Natural killer cell (primary cell): ENCODE measurements around the gene ACSL5. TPM values are rescaled to one million over a fixed set of nuclear protein-coding genes. Genes with fewer than 3 reads are reported as not detected.
A peak's percentile ranks its signal among the peaks of the same experiment; 100 is the strongest.

Experiments used
- ATAC-seq, 3 donors: fragments of 150-1000 bp in 2 of 3; fragments of 200-7000 bp in 1 of 3; cut with Tn5 transposase; 1 replicate in 1 of 3; 2 replicates in 2 of 3; pipeline ENCODE4 v1.10.0; 2021; ENCODE audit warnings: mild to moderate bottlenecking in 2 of 3, moderate library complexity in 2 of 3
- DNase-seq, 2 donors: peaks; one replicate each; pipeline versions ENCODE4 v3.0.0 to v3.0.0-alpha.2; 2013 to 2021; ENCODE audit warnings: mixed read lengths in 1 of 2
- H3K27ac ChIP-seq: one replicate; pipeline ENCODE4 v1.5.1; 2013; ENCODE audit warnings: mild to moderate bottlenecking, low read length
- H3K27me3 ChIP-seq: one replicate; pipeline ENCODE4 v1.6.1; 2013; ENCODE audit warnings: low read length; ENCODE audit not compliant: control insufficient read depth, insufficient read depth
- H3K36me3 ChIP-seq: one replicate; pipeline ENCODE4 v1.6.1; 2013; ENCODE audit warnings: low read length; ENCODE audit not compliant: control insufficient read depth, insufficient read depth
- H3K4me1 ChIP-seq: one replicate; pipeline ENCODE4 v1.6.1; 2013; ENCODE audit warnings: low read length; ENCODE audit not compliant: control insufficient read depth, insufficient read depth
- H3K4me3 ChIP-seq: one replicate; pipeline ENCODE4 v1.5.1; 2013; ENCODE audit warnings: low read length
- H3K9me3 ChIP-seq: one replicate; pipeline ENCODE4 v1.6.1; 2013; ENCODE audit warnings: low read length; ENCODE audit not compliant: control insufficient read depth, insufficient read depth
- H3K27ac Mint-ChIP-seq, 2 donors: one replicate each; pipeline ENCODE4 v1.8.0; 2022; ENCODE audit warnings: mild to moderate bottlenecking in 2 of 2, mixed read lengths in 2 of 2, moderate library complexity in 1 of 2
- H3K27me3 Mint-ChIP-seq, 2 donors: one replicate each; pipeline ENCODE4 v1.8.0; 2022; ENCODE audit warnings: low read depth in 2 of 2, mixed read lengths in 2 of 2
- H3K36me3 Mint-ChIP-seq: one replicate; pipeline ENCODE4 v1.8.0; 2022; ENCODE audit warnings: mixed read lengths
- H3K4me1 Mint-ChIP-seq, 2 donors: one replicate each; pipeline ENCODE4 v1.8.0; 2022; ENCODE audit warnings: mixed read lengths in 2 of 2
- H3K4me3 Mint-ChIP-seq: one replicate; pipeline ENCODE4 v1.8.0; 2022; ENCODE audit warnings: mild to moderate bottlenecking, moderate library complexity, mixed read lengths
- H3K9me3 Mint-ChIP-seq, 2 donors: one replicate each; pipeline ENCODE4 v1.8.0; 2022; ENCODE audit warnings: mixed read lengths in 2 of 2
- WGBS: methylation state at CpG from one replicate; pipeline ENCODE4 v1.1.7; 2013; ENCODE audit warnings: missing lambda C conversion rate; ENCODE audit not compliant: insufficient coverage; 5-methylcytosine and 5-hydroxymethylcytosine counted together
- intact Hi-C: fragments of 100-400 bp; cut with micrococcal nuclease; formaldehyde crosslinking; loops from one replicate; pipeline ENCODE4 v1.14.2; 2022
- total RNA-seq, 4 donors: library from RNA; stranded (reverse); fragments of 120-200 nt in 1 of 4; gene quantifications; one replicate each; pipeline versions ENCODE4 v1.2.3 to v1.2.4, GENCODE V29; 2013 to 2022
- TF ChIP-seq, protein P1 (sequence below): fragments of 200-600 bp; IDR thresholded peaks from one replicate; pipeline ENCODE4 v1.8.0; 2022; ENCODE audit warnings: antibody characterized with exemption

The ACSL5 gene, protein sequence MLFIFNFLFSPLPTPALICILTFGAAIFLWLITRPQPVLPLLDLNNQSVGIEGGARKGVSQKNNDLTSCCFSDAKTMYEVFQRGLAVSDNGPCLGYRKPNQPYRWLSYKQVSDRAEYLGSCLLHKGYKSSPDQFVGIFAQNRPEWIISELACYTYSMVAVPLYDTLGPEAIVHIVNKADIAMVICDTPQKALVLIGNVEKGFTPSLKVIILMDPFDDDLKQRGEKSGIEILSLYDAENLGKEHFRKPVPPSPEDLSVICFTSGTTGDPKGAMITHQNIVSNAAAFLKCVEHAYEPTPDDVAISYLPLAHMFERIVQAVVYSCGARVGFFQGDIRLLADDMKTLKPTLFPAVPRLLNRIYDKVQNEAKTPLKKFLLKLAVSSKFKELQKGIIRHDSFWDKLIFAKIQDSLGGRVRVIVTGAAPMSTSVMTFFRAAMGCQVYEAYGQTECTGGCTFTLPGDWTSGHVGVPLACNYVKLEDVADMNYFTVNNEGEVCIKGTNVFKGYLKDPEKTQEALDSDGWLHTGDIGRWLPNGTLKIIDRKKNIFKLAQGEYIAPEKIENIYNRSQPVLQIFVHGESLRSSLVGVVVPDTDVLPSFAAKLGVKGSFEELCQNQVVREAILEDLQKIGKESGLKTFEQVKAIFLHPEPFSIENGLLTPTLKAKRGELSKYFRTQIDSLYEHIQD
- 10 to 100 TPM; 41.7 to 71.2 (median 53.7) TPM for total RNA-seq
- total RNA-seq (2013) = 80.7 TPM

GRCh38 chr10:112373912-112374338, at the start of gene ACSL5:
Gene ACSL5, plus strand, starts transcription at chr10:112374116. Its CDS starts 20,831 bp downstream, at chr10:112394947.
- peak within 1 kb of the TSS; percentile 100 for H3K4me3 Mint-ChIP-seq
- Histone ChIP-seq H3K4me3 (no peak within 1 kb of the TSS), H3K27me3 (no peaks in the 10 kb centered on the region), H3K9me3 (no peaks in the 10 kb centered on the region), H3K36me3 (no peaks in the 10 kb centered on the region), H3K4me1 (peaks cover 44% of the 10 kb centered on the region), H3K27ac (peak within 1 kb of the TSS; percentile 90)
- H3K4me1 Mint-ChIP-seq = peaks cover 45 to 56% of the 10 kb centered on the region in 2 donors
- intact Hi-C loops = no loop called here
- no peaks in the 10 kb centered on the region for H3K27me3 Mint-ChIP-seq
- TF ChIP-seq, protein P1, sequence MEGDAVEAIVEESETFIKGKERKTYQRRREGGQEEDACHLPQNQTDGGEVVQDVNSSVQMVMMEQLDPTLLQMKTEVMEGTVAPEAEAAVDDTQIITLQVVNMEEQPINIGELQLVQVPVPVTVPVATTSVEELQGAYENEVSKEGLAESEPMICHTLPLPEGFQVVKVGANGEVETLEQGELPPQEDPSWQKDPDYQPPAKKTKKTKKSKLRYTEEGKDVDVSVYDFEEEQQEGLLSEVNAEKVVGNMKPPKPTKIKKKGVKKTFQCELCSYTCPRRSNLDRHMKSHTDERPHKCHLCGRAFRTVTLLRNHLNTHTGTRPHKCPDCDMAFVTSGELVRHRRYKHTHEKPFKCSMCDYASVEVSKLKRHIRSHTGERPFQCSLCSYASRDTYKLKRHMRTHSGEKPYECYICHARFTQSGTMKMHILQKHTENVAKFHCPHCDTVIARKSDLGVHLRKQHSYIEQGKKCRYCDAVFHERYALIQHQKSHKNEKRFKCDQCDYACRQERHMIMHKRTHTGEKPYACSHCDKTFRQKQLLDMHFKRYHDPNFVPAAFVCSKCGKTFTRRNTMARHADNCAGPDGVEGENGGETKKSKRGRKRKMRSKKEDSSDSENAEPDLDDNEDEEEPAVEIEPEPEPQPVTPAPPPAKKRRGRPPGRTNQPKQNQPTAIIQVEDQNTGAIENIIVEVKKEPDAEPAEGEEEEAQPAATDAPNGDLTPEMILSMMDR = no peak
- 94% methylated on average over 4 of the region's 4 CpGs for WGBS
- no peaks in the 10 kb centered on the region for H3K9me3 Mint-ChIP-seq
- peak within 1 kb of the TSS; percentile 99 to 100 for H3K27ac Mint-ChIP-seq
- no peaks in the 10 kb centered on the region for H3K36me3 Mint-ChIP-seq
- DNase-seq = no peak
- ATAC-seq = no peak

- Histone ChIP-seq H3K27me3 (no peaks in the 10 kb centered on the region), H3K4me3 (no peak overlapping the region), H3K9me3 (no peaks in the 10 kb centered on the region), H3K4me1 (no peaks in the 10 kb centered on the region), H3K36me3 (no peaks in the 10 kb centered on the region), H3K27ac (no peak overlapping the region)
- Mint-ChIP-seq H3K9me3 (no peaks in the 10 kb centered on the region), H3K27ac (no peak overlapping the region), H3K36me3 (no peaks in the 10 kb centered on the region), H3K4me1 (no peaks in the 10 kb centered on the region), H3K4me3 (no peak overlapping the region), H3K27me3 (peaks cover 24 to 31% of the 10 kb centered on the region in 2 donors)
- intact Hi-C loops = no loop called here
- ATAC-seq (no peak), DNase-seq (no peak)
- TF ChIP-seq, protein P1 = no peak
- 79% methylated on average over 2 of the region's 3 CpGs for WGBS
Observed at GRCh38 chr10:112327678-112328077, 46.2 kb upstream of the ACSL5 start.

- no peak for ATAC-seq
- peaks cover 23 to 42% of the 10 kb centered on the region in 2 donors for H3K27me3 Mint-ChIP-seq
Observed at GRCh38 chr10:112330162-112330561, 43.8 kb upstream of the ACSL5 start.

More at GRCh38 chr10:112330162-112330561, 43.8 kb upstream of the ACSL5 start:
- H3K9me3 ChIP-seq = no peaks in the 10 kb centered on the region
- H3K4me1 ChIP-seq = no peaks in the 10 kb centered on the region
- H3K36me3 Mint-ChIP-seq = no peaks in the 10 kb centered on the region
- no peak overlapping the region for H3K4me3 Mint-ChIP-seq
- 83% methylated on average over 4 of the region's 4 CpGs for WGBS
- H3K9me3 Mint-ChIP-seq = no peaks in the 10 kb centered on the region
- TF ChIP-seq, protein P1 = no peak
- intact Hi-C loops = no loop called here
- no peaks in the 10 kb centered on the region for H3K36me3 ChIP-seq
- no peak for DNase-seq
- H3K4me1 Mint-ChIP-seq = no peaks in the 10 kb centered on the region
- H3K4me3 ChIP-seq = no peak overlapping the region
- H3K27me3 ChIP-seq = no peaks in the 10 kb centered on the region
- no peak overlapping the region for H3K27ac Mint-ChIP-seq
- H3K27ac ChIP-seq = no peak overlapping the region
